GM23248 (cell line): Measurements from ENCODE around the gene KDM8. TPM values are rescaled to one million over a fixed set of nuclear protein-coding genes. Genes with fewer than 3 reads are reported as not detected.

ENCODE experiments used
- DNase-seq: peaks from one replicate; pipeline ENCODE4 v3.0.0-alpha.2; 2015
- H2AFZ ChIP-seq: fragments of 200-600 bp; sonication (generic); 2 replicates; pipeline ENCODE4 v1.6.1; 2016; ENCODE audit warnings: antibody characterized with exemption
- H3F3A ChIP-seq: fragments of 200-600 bp; sonication (generic); 2 replicates; pipeline ENCODE4 v1.6.1; 2016; ENCODE audit warnings: mild to moderate bottlenecking, antibody characterized with exemption, mixed run types; ENCODE audit not compliant: insufficient read depth
- H3K27ac ChIP-seq: fragments of 200-600 bp; sonication (generic); 2 replicates; pipeline ENCODE4 v1.5.1; 2016; ENCODE audit warnings: mild to moderate bottlenecking
- H3K27me3 ChIP-seq: fragments of 200-600 bp; sonication (generic); replicated peaks from 2 replicates; pipeline ENCODE4 v1.6.1; 2016; ENCODE audit warnings: mild to moderate bottlenecking; ENCODE audit not compliant: insufficient read depth
- H3K36me3 ChIP-seq: fragments of 200-600 bp; sonication (generic); 2 replicates; pipeline ENCODE4 v1.6.1; 2016; ENCODE audit warnings: low read depth, mild to moderate bottlenecking
- H3K4me1 ChIP-seq: fragments of 200-600 bp; sonication (generic); 2 replicates; pipeline ENCODE4 v1.6.1; 2016; ENCODE audit warnings: mild to moderate bottlenecking; ENCODE audit not compliant: insufficient read depth
- H3K4me2 ChIP-seq: fragments of 200-600 bp; sonication (generic); one replicate; pipeline ENCODE4 v1.6.1; 2016; ENCODE audit warnings: mild to moderate bottlenecking; ENCODE audit not compliant: unreplicated experiment
- H3K4me3 ChIP-seq: fragments of 200-600 bp; sonication (generic); 2 replicates; pipeline ENCODE4 v1.5.1; 2016; ENCODE audit warnings: mild to moderate bottlenecking
- H3K79me2 ChIP-seq: fragments of 200-600 bp; sonication (generic); 2 replicates; pipeline ENCODE4 v1.6.1; 2016; ENCODE audit warnings: mild to moderate bottlenecking; ENCODE audit not compliant: insufficient read depth
- H3K9ac ChIP-seq: fragments of 200-600 bp; sonication (generic); 2 replicates; pipeline ENCODE4 v1.6.1; 2016; ENCODE audit warnings: mild to moderate bottlenecking
- H3K9me2 ChIP-seq: fragments of 200-600 bp; sonication (generic); 2 replicates; pipeline ENCODE4 v1.6.1; 2016; ENCODE audit warnings: mixed run types, mild to moderate bottlenecking, moderate library complexity; ENCODE audit not compliant: insufficient read depth
- H3K9me3 ChIP-seq: fragments of 200-600 bp; sonication (generic); one replicate; pipeline ENCODE4 v1.6.1; 2017; ENCODE audit warnings: low read depth
- H4K20me1 ChIP-seq: fragments of 200-600 bp; sonication (generic); 2 replicates; pipeline ENCODE4 v1.6.0; 2016; ENCODE audit not compliant: insufficient read depth
- EZH2 ChIP-seq: fragments of 200-600 bp; sonication (generic); IDR thresholded peaks from 2 replicates; pipeline ENCODE4 v1.6.1; 2018; ENCODE audit warnings: antibody characterized with exemption, mild to moderate bottlenecking; ENCODE audit not compliant: insufficient read depth, poor library complexity, severe bottlenecking
- EZH2phosphoT487 ChIP-seq: fragments of 200-600 bp; sonication (generic); IDR thresholded peaks from 2 replicates; pipeline ENCODE4 v1.6.1; 2018; ENCODE audit warnings: antibody characterized with exemption, moderate library complexity, mild to moderate bottlenecking, low read depth; ENCODE audit not compliant: insufficient read depth
- WGBS, 2 experiments: methylation state at CpG; one replicate each; pipeline ENCODE4 v1.1.6; 2015 to 2017; ENCODE audit warnings: low lambda C conversion rate in 2 of 2, low coverage in 1 of 2; ENCODE audit errors: missing lambda C conversion rate in 2 of 2; 5-methylcytosine and 5-hydroxymethylcytosine counted together
- in situ Hi-C: fragments of 300-500 bp; cut with MboI; formaldehyde crosslinking; loops from 2 replicates; pipeline ENCODE4 v1.15.0; 2020
- polyA plus RNA-seq: library from polyadenylated mRNA; unstranded; fragments of >200 nt; fragmentation: Nextera tagmentation; extraction: Ambion mirVana; gene quantifications from 2 replicates; pipeline ENCODE4 v1.2.1, GENCODE V29; 2016
- total RNA-seq: library from RNA; depleted of rRNA; stranded (reverse); fragments of >200 nt; shearing (Covaris generic); gene quantifications from 2 replicates; pipeline ENCODE4 v1.2.3, GENCODE V29; 2014

The KDM8 gene
- total and polyA plus RNA-seq, 2 experiments from 2014 or later = 2.5 to 3.5 TPM

- H3K9me3 ChIP-seq = no peaks in the 10 kb centered on the region
- H3F3A ChIP-seq = no peaks in the 10 kb centered on the region
- H3K4me2 ChIP-seq = no peak overlapping the region
- no peaks in the 10 kb centered on the region for H3K79me2 ChIP-seq
- H3K36me3 ChIP-seq = no peaks in the 10 kb centered on the region
- H3K27me3 ChIP-seq = no peaks in the 10 kb centered on the region
- H2AFZ ChIP-seq = no peak overlapping the region
- no peaks in the 10 kb centered on the region for H4K20me1 ChIP-seq
- H3K27ac ChIP-seq = no peak overlapping the region
- no peak overlapping the region for H3K4me3 ChIP-seq
- no peaks in the 10 kb centered on the region for H3K9me2 ChIP-seq
- TF ChIP-seq EZH2 = no peak
- no peak for TF ChIP-seq EZH2phosphoT487
- no peak for DNase-seq
- H3K4me1 ChIP-seq = no peaks in the 10 kb centered on the region
- no peak overlapping the region for H3K9ac ChIP-seq
- in situ Hi-C loops = loop anchor here (5.0 to 10.0 kb wide), 2 partner anchors 48 to 290 kb away; no protein-coding TSS in a partner anchor
Observed at GRCh38 chr16:27164352-27164751, 39.0 kb upstream of the KDM8 start.

DNA sequence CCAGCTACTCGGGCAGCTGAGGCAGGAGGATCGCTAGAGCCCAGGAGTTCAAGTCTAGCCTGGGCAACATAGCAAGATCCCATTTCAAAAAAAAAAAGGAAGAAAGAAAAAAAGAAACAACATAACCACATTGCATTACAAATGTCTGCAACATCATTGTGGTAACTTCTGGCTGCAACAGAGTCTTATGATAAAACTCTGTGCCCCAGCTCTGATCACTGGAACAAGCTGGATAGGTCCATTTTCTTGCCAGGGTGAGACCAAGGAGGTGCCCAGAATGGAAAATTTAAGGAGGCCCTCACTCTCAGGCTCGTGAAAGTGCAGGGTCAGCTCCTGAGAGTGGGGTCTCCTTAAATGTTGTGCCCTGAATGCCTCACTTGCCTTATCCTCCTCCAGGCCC, 37.8 kb upstream of the KDM8 start:
- Histone ChIP-seq H3K9me2 (no peaks in the 10 kb centered on the region), H3K4me1 (no peaks in the 10 kb centered on the region), H3K27ac (no peak overlapping the region), H3K4me3 (no peak overlapping the region), H3K27me3 (no peaks in the 10 kb centered on the region), H3K4me2 (no peak overlapping the region), H3F3A (peaks cover 9% of the 10 kb centered on the region; the same call in 1 of the 2 replicates), H4K20me1 (no peaks in the 10 kb centered on the region), H2AFZ (no peak overlapping the region), H3K36me3 (no peaks in the 10 kb centered on the region), H3K79me2 (no peaks in the 10 kb centered on the region), H3K9me3 (no peaks in the 10 kb centered on the region), H3K9ac (no peak overlapping the region)
- WGBS, 2 experiments = 68 to 74% methylated on average over 3 of the region's 3 CpGs
- in situ Hi-C loops = loop anchor here (10.0 kb wide), 1 partner anchor 289 kb away; no protein-coding TSS in a partner anchor
- no peak for DNase-seq
- TF ChIP-seq EZH2 (no peak), EZH2phosphoT487 (no peak)

DNA sequence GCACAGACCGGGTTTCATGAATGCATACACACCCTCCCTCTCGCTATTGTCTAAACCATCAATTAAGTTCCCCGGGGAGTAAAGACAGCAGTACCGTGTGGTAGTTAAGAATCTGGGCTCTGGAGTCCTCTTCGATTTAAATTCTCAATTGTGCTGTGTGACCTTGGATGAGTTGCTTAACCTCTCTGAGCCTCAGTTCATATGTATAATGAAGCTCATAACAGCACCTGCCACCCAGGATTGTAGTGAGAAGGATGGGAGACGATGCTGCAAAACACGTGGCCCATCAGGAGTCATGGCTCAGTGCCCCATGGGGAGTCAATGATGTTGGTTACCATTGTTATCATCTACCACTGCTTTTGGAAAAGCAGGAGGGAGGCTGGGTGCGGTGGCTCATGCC, 34.5 kb upstream of the KDM8 start:
- Histone ChIP-seq H3F3A (peaks cover 9% of the 10 kb centered on the region; the same call in 1 of the 2 replicates), H3K79me2 (no peaks in the 10 kb centered on the region), H3K9ac (no peak overlapping the region), H3K9me3 (no peaks in the 10 kb centered on the region), H3K4me2 (no peak overlapping the region), H4K20me1 (no peaks in the 10 kb centered on the region), H3K4me1 (no peaks in the 10 kb centered on the region), H3K27ac (no peak overlapping the region), H2AFZ (no peak overlapping the region), H3K27me3 (no peaks in the 10 kb centered on the region), H3K9me2 (no peaks in the 10 kb centered on the region), H3K36me3 (no peaks in the 10 kb centered on the region), H3K4me3 (no peak overlapping the region)
- WGBS, 2 experiments = 80 to 84% methylated on average over 8 of the region's 8 CpGs
- TF ChIP-seq EZH2 (no peak), EZH2phosphoT487 (no peak)
- in situ Hi-C loops = loop anchor here (10.0 kb wide), 1 partner anchor 286 kb away; no protein-coding TSS in a partner anchor
- no peak for DNase-seq

DNA sequence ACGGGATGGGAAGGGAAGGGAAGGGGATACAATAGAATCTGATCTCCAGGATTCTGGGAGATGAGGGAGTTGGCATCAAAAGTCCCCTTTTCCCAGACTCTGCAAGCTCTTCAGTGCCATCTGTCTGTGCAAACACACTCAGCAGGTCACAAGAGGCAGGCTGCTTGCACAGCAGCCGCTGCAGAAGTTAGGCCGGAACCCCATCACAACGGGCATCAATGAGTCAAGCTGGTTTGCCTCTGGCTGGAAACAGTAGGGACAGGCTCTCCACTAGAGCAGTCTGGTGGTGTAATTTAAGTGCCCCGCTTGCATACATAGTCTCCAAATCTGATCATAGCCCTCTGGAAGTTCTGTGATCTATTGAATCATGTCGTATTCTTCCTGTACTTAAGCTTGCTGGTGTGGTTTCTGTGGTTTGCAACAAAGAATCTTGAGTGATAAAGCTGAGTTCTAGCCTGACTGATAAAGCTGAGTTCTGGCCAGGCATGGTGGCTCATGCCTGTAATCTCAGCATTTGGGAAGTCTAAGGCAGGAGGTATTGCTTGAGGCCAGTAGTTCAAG, 33.7 kb upstream of the KDM8 start:
- H3K36me3 ChIP-seq = no peaks in the 10 kb centered on the region

More for the DNA sequence above, 33.7 kb upstream of the KDM8 start:
- Histone ChIP-seq H3K4me1 (peaks cover 2% of the 10 kb centered on the region), H3K9me2 (no peaks in the 10 kb centered on the region), H3K27ac (peak overlapping the region; percentile 44), H2AFZ (no peak overlapping the region), H3K9me3 (no peaks in the 10 kb centered on the region), H4K20me1 (no peaks in the 10 kb centered on the region), H3K79me2 (no peaks in the 10 kb centered on the region), H3K9ac (no peak overlapping the region), H3F3A (peaks cover 9% of the 10 kb centered on the region; the same call in 1 of the 2 replicates), H3K4me3 (no peak overlapping the region), H3K27me3 (no peaks in the 10 kb centered on the region), H3K4me2 (no peak overlapping the region)
- DNase-seq = peak; percentile 83
- TF ChIP-seq EZH2 (no peak), EZH2phosphoT487 (no peak)
- in situ Hi-C loops = loop anchor here (10.0 kb wide), 1 partner anchor 285 kb away; no protein-coding TSS in a partner anchor
- WGBS, 2 experiments = 31 to 47% methylated on average over 5 to 6 of the region's 6 CpGs
